Measurements from ENCODE around the gene MAN2B2.
A peak's percentile ranks its signal among the peaks of the same experiment; 100 is the strongest.

Gene MAN2B2

GRCh38 chr4:6574747-6575502 is at the start of gene MAN2B2:
MAN2B2 (plus strand) TSS chr4:6575189; CDS start chr4:6575211, 22 bp downstream.
- H2AFZ ChIP-seq (ENCODE audit: low read depth, low read length) = peak within 1 kb of the TSS; percentile 85
- peak within 1 kb of the TSS; percentile 91 for H3K4me3 ChIP-seq (ENCODE audit: low read length)
- peaks cover 27% of the 10 kb centered on the region for H3K27me3 ChIP-seq (ENCODE audit: insufficient read depth, low read length)
- peaks cover 5% of the 10 kb centered on the region for H3K9me3 ChIP-seq (ENCODE audit: low read length)
- peaks cover 7% of the 10 kb centered on the region for H3K4me1 ChIP-seq (ENCODE audit: insufficient read depth, low read length)
- peaks cover 19% of the 10 kb centered on the region for H3K36me3 ChIP-seq (ENCODE audit: insufficient read depth, low read length)

- H3K9me3 ChIP-seq (ENCODE audit: low read length) = no peaks in the 10 kb centered on the region
- no peaks in the 10 kb centered on the region for H3K4me1 ChIP-seq (ENCODE audit: insufficient read depth, low read length)
- peaks cover 9% of the 10 kb centered on the region for H3K27me3 ChIP-seq (ENCODE audit: insufficient read depth, low read length)
- no peak overlapping the region for H3K4me3 ChIP-seq (ENCODE audit: low read length)
- H2AFZ ChIP-seq (ENCODE audit: low read depth, low read length) = no peak overlapping the region
- no peaks in the 10 kb centered on the region for H3K36me3 ChIP-seq (ENCODE audit: insufficient read depth, low read length)
Observed at GRCh38 chr4:6525474-6525873, 49.5 kb upstream of the MAN2B2 start.

GRCh38 chr4:6526156-6526555 is 48.8 kb upstream of the MAN2B2 start:
- Histone ChIP-seq H3K9me3 (ENCODE audit: low read length) (no peaks in the 10 kb centered on the region), H2AFZ (ENCODE audit: low read depth, low read length) (no peak overlapping the region), H3K4me3 (ENCODE audit: low read length) (no peak overlapping the region), H3K36me3 (ENCODE audit: insufficient read depth, low read length) (no peaks in the 10 kb centered on the region), H3K27me3 (ENCODE audit: insufficient read depth, low read length) (peaks cover 9% of the 10 kb centered on the region), H3K4me1 (ENCODE audit: insufficient read depth, low read length) (no peaks in the 10 kb centered on the region)

- no peaks in the 10 kb centered on the region for H3K4me1 ChIP-seq (ENCODE audit: insufficient read depth, low read length)
- no peaks in the 10 kb centered on the region for H3K9me3 ChIP-seq (ENCODE audit: low read length)
- no peak overlapping the region for H3K4me3 ChIP-seq (ENCODE audit: low read length)
- no peak overlapping the region for H2AFZ ChIP-seq (ENCODE audit: low read depth, low read length)
- H3K36me3 ChIP-seq (ENCODE audit: insufficient read depth, low read length) = no peaks in the 10 kb centered on the region
- peaks cover 9% of the 10 kb centered on the region for H3K27me3 ChIP-seq (ENCODE audit: insufficient read depth, low read length)
Observed at GRCh38 chr4:6526671-6527091, 48.3 kb upstream of the MAN2B2 start.

- no peaks in the 10 kb centered on the region for H3K36me3 ChIP-seq (ENCODE audit: insufficient read depth, low read length)
- no peaks in the 10 kb centered on the region for H3K4me1 ChIP-seq (ENCODE audit: insufficient read depth, low read length)
- H2AFZ ChIP-seq (ENCODE audit: low read depth, low read length) = no peak overlapping the region
- H3K9me3 ChIP-seq (ENCODE audit: low read length) = no peaks in the 10 kb centered on the region
- no peak overlapping the region for H3K4me3 ChIP-seq (ENCODE audit: low read length)
- peaks cover 11% of the 10 kb centered on the region for H3K27me3 ChIP-seq (ENCODE audit: insufficient read depth, low read length)
Observed at GRCh38 chr4:6527259-6527658, 47.7 kb upstream of the MAN2B2 start.

- Histone ChIP-seq H3K4me1 (ENCODE audit: insufficient read depth, low read length) (no peaks in the 10 kb centered on the region), H3K36me3 (ENCODE audit: insufficient read depth, low read length) (no peaks in the 10 kb centered on the region), H2AFZ (ENCODE audit: low read depth, low read length) (no peak overlapping the region), H3K9me3 (ENCODE audit: low read length) (no peaks in the 10 kb centered on the region), H3K4me3 (ENCODE audit: low read length) (no peak overlapping the region), H3K27me3 (ENCODE audit: insufficient read depth, low read length) (peaks cover 11% of the 10 kb centered on the region)
Observed at GRCh38 chr4:6527683-6528595, 47.0 kb upstream of the MAN2B2 start.

GRCh38 chr4:6529021-6529420 is 46.0 kb upstream of the MAN2B2 start:
- peaks cover 11% of the 10 kb centered on the region for H3K27me3 ChIP-seq (ENCODE audit: insufficient read depth, low read length)
- H3K4me1 ChIP-seq (ENCODE audit: insufficient read depth, low read length) = no peaks in the 10 kb centered on the region
- H3K9me3 ChIP-seq (ENCODE audit: low read length) = no peaks in the 10 kb centered on the region
- no peak overlapping the region for H2AFZ ChIP-seq (ENCODE audit: low read depth, low read length)
- H3K4me3 ChIP-seq (ENCODE audit: low read length) = no peak overlapping the region
- no peaks in the 10 kb centered on the region for H3K36me3 ChIP-seq (ENCODE audit: insufficient read depth, low read length)

GRCh38 chr4:6530301-6530700 is 44.7 kb upstream of the MAN2B2 start:
- Histone ChIP-seq H3K36me3 (ENCODE audit: insufficient read depth, low read length) (no peaks in the 10 kb centered on the region), H3K4me1 (ENCODE audit: insufficient read depth, low read length) (no peaks in the 10 kb centered on the region), H3K4me3 (ENCODE audit: low read length) (no peak overlapping the region), H3K27me3 (ENCODE audit: insufficient read depth, low read length) (peaks cover 11% of the 10 kb centered on the region), H3K9me3 (ENCODE audit: low read length) (no peaks in the 10 kb centered on the region), H2AFZ (ENCODE audit: low read depth, low read length) (no peak overlapping the region)

GRCh38 chr4:6530964-6531363 is 44.0 kb upstream of the MAN2B2 start:
- Histone ChIP-seq H3K4me3 (ENCODE audit: low read length) (no peak overlapping the region), H3K27me3 (ENCODE audit: insufficient read depth, low read length) (peaks cover 11% of the 10 kb centered on the region), H3K4me1 (ENCODE audit: insufficient read depth, low read length) (no peaks in the 10 kb centered on the region), H3K36me3 (ENCODE audit: insufficient read depth, low read length) (no peaks in the 10 kb centered on the region), H2AFZ (ENCODE audit: low read depth, low read length) (no peak overlapping the region), H3K9me3 (ENCODE audit: low read length) (no peaks in the 10 kb centered on the region)

- no peaks in the 10 kb centered on the region for H3K9me3 ChIP-seq (ENCODE audit: low read length)
- H3K4me3 ChIP-seq (ENCODE audit: low read length) = no peak overlapping the region
- no peaks in the 10 kb centered on the region for H3K36me3 ChIP-seq (ENCODE audit: insufficient read depth, low read length)
- H3K4me1 ChIP-seq (ENCODE audit: insufficient read depth, low read length) = no peaks in the 10 kb centered on the region
- no peak overlapping the region for H2AFZ ChIP-seq (ENCODE audit: low read depth, low read length)
- peaks cover 11% of the 10 kb centered on the region for H3K27me3 ChIP-seq (ENCODE audit: insufficient read depth, low read length)
Observed at GRCh38 chr4:6532102-6532501, 42.9 kb upstream of the MAN2B2 start.

- peaks cover 9% of the 10 kb centered on the region for H3K27me3 ChIP-seq (ENCODE audit: insufficient read depth, low read length)
- H3K4me3 ChIP-seq (ENCODE audit: low read length) = no peak overlapping the region
- H3K36me3 ChIP-seq (ENCODE audit: insufficient read depth, low read length) = no peaks in the 10 kb centered on the region
- H3K9me3 ChIP-seq (ENCODE audit: low read length) = no peaks in the 10 kb centered on the region
- no peaks in the 10 kb centered on the region for H3K4me1 ChIP-seq (ENCODE audit: insufficient read depth, low read length)
- H2AFZ ChIP-seq (ENCODE audit: low read depth, low read length) = no peak overlapping the region
Observed at GRCh38 chr4:6532658-6533057, 42.3 kb upstream of the MAN2B2 start.

- no peaks in the 10 kb centered on the region for H3K36me3 ChIP-seq (ENCODE audit: insufficient read depth, low read length)
- H3K27me3 ChIP-seq (ENCODE audit: insufficient read depth, low read length) = peaks cover 12% of the 10 kb centered on the region
- no peaks in the 10 kb centered on the region for H3K9me3 ChIP-seq (ENCODE audit: low read length)
- H3K4me3 ChIP-seq (ENCODE audit: low read length) = no peak overlapping the region
- no peaks in the 10 kb centered on the region for H3K4me1 ChIP-seq (ENCODE audit: insufficient read depth, low read length)
- H2AFZ ChIP-seq (ENCODE audit: low read depth, low read length) = no peak overlapping the region
Observed at GRCh38 chr4:6534050-6534449, 40.9 kb upstream of the MAN2B2 start.

- Histone ChIP-seq H3K27me3 (ENCODE audit: insufficient read depth, low read length) (peaks cover 15% of the 10 kb centered on the region), H3K4me1 (ENCODE audit: insufficient read depth, low read length) (no peaks in the 10 kb centered on the region), H3K4me3 (ENCODE audit: low read length) (no peak overlapping the region), H3K9me3 (ENCODE audit: low read length) (no peaks in the 10 kb centered on the region), H3K36me3 (ENCODE audit: insufficient read depth, low read length) (no peaks in the 10 kb centered on the region), H2AFZ (ENCODE audit: low read depth, low read length) (no peak overlapping the region)
Observed at GRCh38 chr4:6534618-6535328, 40.2 kb upstream of the MAN2B2 start.

Measured in neuron (in vitro differentiated cells).